KMS-11 (cell line): ENCODE measurements around the gene GNE.

Experiments used
- H2AFZ ChIP-seq: fragments of 200-600 bp; sonication (generic); 2 replicates; pipeline ENCODE4 v1.6.1; 2016; ENCODE audit warnings: antibody characterized with exemption, mixed run types, low read depth
- H3K27ac ChIP-seq: fragments of 200-600 bp; sonication (generic); 2 replicates; pipeline ENCODE4 v1.6.1; 2016; ENCODE audit warnings: mild to moderate bottlenecking, mixed run types
- H3K27me3 ChIP-seq: fragments of 200-600 bp; sonication (generic); 2 replicates; pipeline ENCODE4 v1.6.1; 2017; ENCODE audit warnings: mild to moderate bottlenecking, low read depth, mixed run types, moderate library complexity; ENCODE audit not compliant: insufficient read depth
- H3K36me3 ChIP-seq: fragments of 200-600 bp; sonication (generic); 2 replicates; pipeline ENCODE4 v1.6.1; 2017; ENCODE audit warnings: mild to moderate bottlenecking, mixed run types; ENCODE audit not compliant: insufficient read depth
- H3K4me1 ChIP-seq: fragments of 200-600 bp; sonication (generic); 2 replicates; pipeline ENCODE4 v1.6.1; 2016; ENCODE audit warnings: mild to moderate bottlenecking, low read depth, mixed run types; ENCODE audit not compliant: poor library complexity, severe bottlenecking
- H3K4me2 ChIP-seq: fragments of 200-600 bp; sonication (generic); 2 replicates; pipeline ENCODE4 v1.7.0; 2016; ENCODE audit warnings: mild to moderate bottlenecking, mixed run types
- H3K4me3 ChIP-seq: fragments of 200-600 bp; sonication (generic); IDR thresholded peaks from 2 replicates; pipeline ENCODE4 v1.6.1; 2017; ENCODE audit warnings: low read depth, low read length, mixed read lengths; ENCODE audit not compliant: insufficient read depth
- H3K79me2 ChIP-seq: fragments of 200-600 bp; sonication (generic); 2 replicates; pipeline ENCODE4 v1.6.1; 2016; ENCODE audit warnings: low read depth, mixed run types; ENCODE audit not compliant: insufficient read depth
- H3K9ac ChIP-seq: fragments of 200-600 bp; sonication (generic); 2 replicates; pipeline ENCODE4 v1.6.1; 2016; ENCODE audit warnings: mild to moderate bottlenecking, mixed run types
- H4K20me1 ChIP-seq: fragments of 200-600 bp; sonication (generic); 2 replicates; pipeline ENCODE4 v1.6.1; 2016; ENCODE audit warnings: mild to moderate bottlenecking, mixed run types; ENCODE audit not compliant: insufficient read depth
- CTCF ChIP-seq: fragments of 200-600 bp; sonication (generic); conservative IDR thresholded peaks from 2 replicates; pipeline ENCODE4 v1.6.1; 2017; ENCODE audit warnings: low read depth, mild to moderate bottlenecking, antibody characterized with exemption, low read length, moderate library complexity, mixed read lengths

Gene GNE

GRCh38 chr9:36292641-36293040 is 34.4 kb upstream of the GNE start:
- Histone ChIP-seq H3K4me3 (no peak overlapping the region), H3K4me1 (no peaks in the 10 kb centered on the region), H3K27ac (no peak overlapping the region), H3K27me3 (no peaks in the 10 kb centered on the region), H3K9ac (no peak overlapping the region), H4K20me1 (no peaks in the 10 kb centered on the region), H3K36me3 (no peaks in the 10 kb centered on the region), H3K79me2 (no peaks in the 10 kb centered on the region), H2AFZ (no peak overlapping the region), H3K4me2 (no peak overlapping the region)
- TF ChIP-seq CTCF: no peak

GRCh38 chr9:36290996-36291395 is 32.7 kb upstream of the GNE start:
- TF ChIP-seq CTCF: no peak
- Histone ChIP-seq H3K79me2 (no peaks in the 10 kb centered on the region), H4K20me1 (no peaks in the 10 kb centered on the region), H2AFZ (no peak overlapping the region), H3K4me2 (no peak overlapping the region), H3K36me3 (no peaks in the 10 kb centered on the region), H3K9ac (no peak overlapping the region), H3K4me1 (no peaks in the 10 kb centered on the region), H3K27ac (no peak overlapping the region), H3K27me3 (no peaks in the 10 kb centered on the region), H3K4me3 (no peak overlapping the region)

- no peak overlapping the region for H2AFZ ChIP-seq
- TF ChIP-seq CTCF: no peak
- no peak overlapping the region for H3K27ac ChIP-seq
Measured at GRCh38 chr9:36289836-36290435, 31.7 kb upstream of the GNE start.

GRCh38 chr9:36288070-36288469 is 29.8 kb upstream of the GNE start:
- TF ChIP-seq CTCF: no peak
- no peaks in the 10 kb centered on the region for H4K20me1 ChIP-seq
- H3K36me3 ChIP-seq: no peaks in the 10 kb centered on the region
- H3K4me1 ChIP-seq: no peaks in the 10 kb centered on the region
- H3K79me2 ChIP-seq: no peaks in the 10 kb centered on the region
- no peaks in the 10 kb centered on the region for H3K27me3 ChIP-seq
- H3K27ac ChIP-seq: no peak overlapping the region
- H3K9ac ChIP-seq: no peak overlapping the region
- no peak overlapping the region for H2AFZ ChIP-seq
- H3K4me2 ChIP-seq: no peak overlapping the region
- H3K4me3 ChIP-seq: no peak overlapping the region

More at GRCh38 chr9:36289836-36290435, 31.7 kb upstream of the GNE start:
- no peak overlapping the region for H3K4me2 ChIP-seq
- no peaks in the 10 kb centered on the region for H3K36me3 ChIP-seq
- no peak overlapping the region for H3K9ac ChIP-seq
- no peaks in the 10 kb centered on the region for H3K4me1 ChIP-seq
- no peak overlapping the region for H3K4me3 ChIP-seq
- no peaks in the 10 kb centered on the region for H4K20me1 ChIP-seq
- no peaks in the 10 kb centered on the region for H3K79me2 ChIP-seq
- no peaks in the 10 kb centered on the region for H3K27me3 ChIP-seq
